ENCODE data around the gene SULT1A2. TPM values are rescaled to one million over a fixed set of nuclear protein-coding genes. Genes with fewer than 3 reads are reported as not detected.
"Not testable (repeated sequence)": the region's sequence is repeated elsewhere in the genome, so short reads cannot be mapped to it uniquely, and the experiment has no call there.

Gene SULT1A2
- total RNA-seq, 1 donor, result not detected

GRCh38 chr16:28603381-28604185, 6.7 kb upstream of the SULT1A2 start:
- no peak overlapping the region for H3K4me3 ChIP-seq (ENCODE audit: low read depth, low read length)
- DNase-seq (ENCODE audit: low read depth), result no peak
- no peak for TF ChIP-seq CTCF (IDR thresholded peaks at IDR 0.05; ENCODE audit: insufficient read depth, low read depth, low read length)

GRCh38 chr16:28602529-28602928, 5.7 kb upstream of the SULT1A2 start:
- H3K4me3 ChIP-seq (ENCODE audit: low read depth, low read length), result no peak overlapping the region
- TF ChIP-seq CTCF (IDR thresholded peaks at IDR 0.05; ENCODE audit: insufficient read depth, low read depth, low read length), result no peak
- DNase-seq (ENCODE audit: low read depth), result no peak

- H3K4me3 ChIP-seq (ENCODE audit: low read depth, low read length); DNase-seq (ENCODE audit: low read depth): not testable (repeated sequence)
Measured at GRCh38 chr16:28602062-28602461, 5.2 kb upstream of the SULT1A2 start.

GRCh38 chr16:28601589-28601988, 4.7 kb upstream of the SULT1A2 start:
- not testable (repeated sequence) for DNase-seq (ENCODE audit: low read depth); H3K4me3 ChIP-seq (ENCODE audit: low read depth, low read length)

- DNase-seq (ENCODE audit: low read depth); H3K4me3 ChIP-seq (ENCODE audit: low read depth, low read length): not testable (repeated sequence)
Measured at GRCh38 chr16:28600965-28601364, 4.1 kb upstream of the SULT1A2 start.

- not testable (repeated sequence) for DNase-seq (ENCODE audit: low read depth); H3K4me3 ChIP-seq (ENCODE audit: low read depth, low read length)
Measured at GRCh38 chr16:28599377-28600285, 2.8 kb upstream of the SULT1A2 start.

GRCh38 chr16:28597692-28598261, 927 bp upstream of the SULT1A2 start:
- DNase-seq (ENCODE audit: low read depth), result no peak
- no peak for TF ChIP-seq CTCF (IDR thresholded peaks at IDR 0.05; ENCODE audit: insufficient read depth, low read depth, low read length)
- H3K4me3 ChIP-seq (ENCODE audit: low read depth, low read length), result no peak overlapping the region

GRCh38 chr16:28596115-28596630, 677 bp downstream of the SULT1A2 start:
- TF ChIP-seq CTCF (IDR thresholded peaks at IDR 0.05; ENCODE audit: insufficient read depth, low read depth, low read length), result no peak
- no peak for DNase-seq (ENCODE audit: low read depth)
- no peak overlapping the region for H3K4me3 ChIP-seq (ENCODE audit: low read depth, low read length)

GRCh38 chr16:28595451-28595850, 1.4 kb downstream of the SULT1A2 start:
- DNase-seq (ENCODE audit: low read depth); H3K4me3 ChIP-seq (ENCODE audit: low read depth, low read length): not testable (repeated sequence)
